Effector CD8-positive, alpha-beta T cell (primary cell): Measurements from ENCODE around the gene MRPS31.
A peak's percentile ranks its signal among the peaks of the same experiment; 100 is the strongest.
"Not testable (repeated sequence)": the region's sequence is repeated elsewhere in the genome, so short reads cannot be mapped to it uniquely, and the experiment has no call there.

Experiments
- DNase-seq: peaks from one replicate; lab custom pipeline; 2025; lab: John Stamatoyannopoulos, UW

The MRPS31 gene

DNA sequence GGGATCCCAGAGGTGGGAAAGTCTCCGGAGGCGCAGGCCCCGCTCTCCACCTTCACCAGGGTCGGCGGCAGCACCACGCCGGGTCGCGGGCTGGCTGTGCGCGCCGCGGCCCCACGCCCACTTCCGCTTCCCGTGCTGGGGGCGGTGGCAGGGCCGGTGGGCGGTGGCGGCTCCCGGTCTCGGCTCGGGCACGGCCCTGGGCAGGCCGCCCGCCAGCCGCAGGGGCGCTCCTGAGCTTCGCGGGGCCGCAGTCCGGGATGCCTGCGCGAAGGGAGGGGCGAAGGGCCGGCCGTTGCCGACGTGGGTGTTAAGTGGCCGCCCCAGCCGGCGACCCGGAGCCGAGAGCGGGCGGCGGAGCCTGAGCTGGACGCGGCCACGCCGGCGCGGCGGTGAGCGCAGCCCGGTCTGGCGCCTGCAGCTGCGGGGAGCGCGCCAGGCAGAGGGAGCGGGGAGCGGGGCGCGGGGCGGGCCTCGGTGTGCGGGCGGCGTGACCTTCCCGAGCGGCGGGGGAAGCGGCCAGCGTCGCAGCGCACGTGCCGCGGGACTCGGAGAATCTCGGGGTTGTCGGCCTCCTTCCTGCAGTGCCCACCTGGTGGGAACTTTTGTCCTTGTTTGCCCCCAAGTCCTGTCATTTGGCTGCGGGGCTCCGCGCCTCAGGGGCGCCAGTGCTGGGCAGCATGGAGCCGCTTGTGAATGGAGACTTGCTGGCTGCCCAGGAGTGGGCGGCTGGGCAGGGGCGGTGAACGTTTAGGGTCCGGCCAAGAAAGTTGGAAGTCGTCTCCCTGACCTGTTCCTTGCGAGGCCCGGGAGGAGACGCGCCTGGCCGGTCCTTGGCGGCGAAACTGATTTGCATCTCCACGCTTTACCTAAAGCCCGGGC, 18.5 kb upstream of the MRPS31 start, which contains the start of gene SLC25A15:
Gene SLC25A15, plus strand, starts transcription at position 337 of the 879 bp plus-strand sequence. CDS start 3,616 bp downstream, outside the sequence.
- DNase-seq, result peak; percentile 56

DNA sequence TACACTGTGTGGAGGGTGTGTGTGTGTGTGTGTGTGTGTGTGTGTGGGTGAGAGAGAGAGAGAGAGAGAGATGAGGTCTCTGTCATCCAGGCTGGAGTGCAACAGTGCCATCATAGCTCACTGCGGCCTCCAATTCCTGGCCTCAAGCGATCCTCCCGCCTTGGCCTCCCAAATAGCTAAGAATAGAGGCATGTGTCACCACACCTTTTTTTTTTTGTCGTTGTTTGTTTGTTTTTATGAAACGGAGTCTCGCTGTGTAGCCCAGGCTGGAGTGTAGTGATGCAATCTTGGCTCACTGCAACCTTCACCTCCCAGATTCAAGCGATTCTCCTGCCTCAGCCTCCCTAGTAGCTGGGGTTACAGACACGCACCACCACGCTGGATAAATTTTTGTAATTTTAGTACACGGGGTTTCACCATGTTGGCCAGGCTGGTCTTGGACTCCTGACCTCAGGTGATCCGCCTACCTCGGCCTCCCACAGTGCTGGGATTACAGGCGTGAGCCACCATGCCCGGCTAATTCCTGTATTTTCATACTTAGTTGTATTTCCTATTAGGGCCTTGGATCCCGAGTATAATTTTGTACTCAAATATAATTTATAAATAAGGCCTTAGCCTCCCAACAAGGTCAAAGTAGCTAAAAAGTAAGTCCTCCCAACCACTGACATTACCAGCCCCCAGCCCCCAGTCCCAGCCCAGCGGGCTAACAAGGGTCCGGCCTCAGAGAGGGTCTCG, 17.7 kb upstream of the MRPS31 start:
- not testable (repeated sequence) for DNase-seq

DNA sequence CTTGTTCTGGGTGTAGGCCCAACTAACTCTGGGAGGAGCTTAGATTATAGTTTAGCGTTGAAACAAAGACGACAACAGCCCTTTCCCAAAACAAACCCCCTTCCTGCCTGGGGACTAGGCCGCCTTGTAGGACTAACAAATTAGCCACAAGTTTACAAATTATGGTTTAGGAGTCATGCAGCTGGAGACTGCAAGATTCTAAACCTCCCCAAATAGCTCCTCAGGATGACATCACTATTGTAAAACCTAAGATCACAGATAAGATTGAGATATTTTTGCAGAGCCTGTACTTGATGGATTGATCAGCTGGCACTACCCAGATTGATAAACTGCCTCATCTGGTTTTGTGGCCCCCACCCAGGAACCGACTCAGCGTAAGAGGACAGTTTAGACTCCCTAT, 16.1 kb upstream of the MRPS31 start:
- no peak for DNase-seq

DNA sequence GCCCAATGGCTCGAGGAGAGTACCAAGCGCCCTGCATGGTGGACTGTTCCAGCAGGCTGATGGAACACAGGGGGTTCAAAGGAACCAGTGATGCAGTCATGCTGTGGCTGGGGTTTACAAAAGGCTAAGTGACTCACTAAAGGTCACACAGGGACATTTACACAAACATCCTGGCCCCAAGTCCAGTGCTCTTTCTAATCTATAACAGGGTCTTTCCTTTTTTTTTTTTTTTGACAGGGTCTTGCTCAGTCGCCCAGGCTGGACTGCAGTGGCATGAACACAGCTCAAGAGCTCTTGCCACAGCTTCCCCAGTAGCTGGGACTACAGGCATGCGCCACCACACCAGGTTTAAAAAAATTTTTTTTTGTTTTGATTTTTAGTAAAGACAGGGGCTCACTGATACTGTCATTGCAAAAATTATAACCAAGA, 15.6 kb upstream of the MRPS31 start:
- DNase-seq, result no peak

DNA sequence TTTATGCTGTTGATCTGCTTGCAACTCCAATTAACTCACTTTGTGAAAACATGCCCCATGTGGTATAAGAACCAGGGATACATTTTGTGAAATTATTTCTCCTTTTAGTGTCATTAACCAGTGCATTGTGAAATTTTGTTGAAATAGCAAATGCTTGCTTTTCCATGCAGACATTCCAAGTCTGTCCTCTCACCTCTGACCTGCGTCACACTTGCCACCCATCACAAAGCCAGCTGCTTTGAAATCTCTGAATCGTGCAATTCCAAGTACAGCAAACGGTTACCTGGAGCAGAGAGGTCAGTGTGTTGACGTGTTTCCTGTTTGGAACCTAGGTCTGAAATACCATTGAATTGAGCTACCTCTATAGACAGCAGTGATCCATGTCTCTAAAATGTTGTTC, 13.6 kb upstream of the MRPS31 start:
- DNase-seq, result no peak

DNA sequence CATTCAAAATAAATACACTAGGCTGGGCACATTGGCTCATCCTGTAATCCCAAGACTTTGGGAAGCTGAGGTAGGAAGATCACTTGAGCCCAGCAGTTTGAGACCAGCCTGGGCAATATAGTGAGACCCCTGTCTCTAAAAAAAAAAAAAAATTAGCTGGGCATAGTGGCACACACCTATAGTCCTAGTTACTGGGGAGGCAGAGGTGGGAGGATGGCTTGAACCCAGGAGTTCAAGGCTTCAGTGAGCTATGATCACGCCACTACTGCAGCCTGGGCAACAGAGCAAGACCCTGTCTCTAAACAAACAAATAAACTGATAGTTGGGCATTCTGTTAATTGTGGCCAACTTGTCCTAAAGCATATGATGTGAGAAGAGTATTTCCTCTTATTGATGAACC, 12.0 kb upstream of the MRPS31 start:
- not testable (repeated sequence) for DNase-seq

DNA sequence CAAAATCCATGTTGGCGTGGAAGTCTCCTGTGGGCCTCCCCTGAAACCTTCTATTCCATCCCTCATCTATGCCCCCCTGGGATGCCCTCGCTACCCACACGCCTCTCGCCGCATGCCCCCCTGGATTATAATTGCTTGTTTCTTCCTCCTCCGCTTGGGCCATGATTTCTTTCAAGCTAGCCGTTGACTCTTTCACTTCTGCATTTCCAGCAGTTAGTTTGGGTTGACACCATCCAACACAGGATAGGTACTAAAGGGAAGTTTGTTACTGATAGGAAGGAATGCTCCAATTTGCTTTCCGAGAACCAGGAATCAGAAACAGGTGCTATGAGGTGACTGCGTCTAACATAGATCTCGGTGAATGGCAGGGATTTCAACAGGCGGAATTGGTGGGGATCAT, 10.7 kb upstream of the MRPS31 start:
- DNase-seq, result no peak

DNA sequence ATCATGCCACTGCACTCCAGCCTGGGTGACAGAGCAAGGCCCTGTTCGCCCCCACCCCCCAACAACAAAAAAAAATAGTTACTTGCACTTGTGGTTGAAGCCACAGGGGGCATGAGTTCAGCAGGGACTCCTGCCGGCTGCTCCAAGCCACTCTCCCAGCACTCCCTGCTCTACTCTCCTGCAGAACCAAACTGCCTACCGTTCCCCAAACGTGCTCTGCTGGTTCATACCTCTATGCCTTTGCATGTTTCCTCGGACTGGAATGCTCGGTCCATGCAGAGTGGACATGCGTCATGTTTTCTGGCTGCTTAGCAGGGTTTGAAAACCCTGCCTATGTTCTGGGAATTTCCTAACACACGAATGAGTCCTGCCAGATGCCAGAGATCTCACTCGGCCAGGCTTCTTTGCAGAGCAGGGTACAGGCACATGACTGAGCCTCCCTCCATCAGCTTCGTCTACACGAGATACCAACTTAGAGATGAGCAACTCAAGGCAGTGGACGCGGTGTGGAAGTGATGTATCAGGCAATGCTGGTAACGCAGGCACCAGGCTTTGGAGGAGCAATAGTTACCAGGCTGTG, 9.9 kb upstream of the MRPS31 start:
- no peak for DNase-seq

DNA sequence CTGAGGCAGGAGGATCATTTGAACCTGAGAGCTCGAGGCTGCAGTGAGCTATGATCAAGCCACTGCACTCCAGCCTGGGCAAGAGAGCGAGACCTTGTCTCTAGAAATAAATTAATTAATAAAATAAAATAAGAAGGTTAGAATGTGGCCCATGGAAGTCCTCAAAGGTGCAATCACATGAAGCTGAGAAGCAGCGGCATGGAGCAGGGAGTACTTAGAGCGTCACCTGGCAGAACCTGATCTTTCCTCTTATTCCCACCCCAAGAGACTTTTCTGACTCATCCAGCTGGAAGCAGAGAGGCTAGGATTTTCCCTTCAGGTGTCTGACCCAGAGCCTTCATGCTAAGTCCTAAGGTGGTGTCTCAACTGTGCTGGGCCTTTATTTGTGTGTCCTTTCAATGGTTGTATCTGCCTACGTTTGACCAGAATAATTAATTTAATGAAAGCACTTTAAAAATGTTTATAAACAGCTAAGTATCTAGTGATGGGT, 8.9 kb upstream of the MRPS31 start:
- DNase-seq, result no peak

DNA sequence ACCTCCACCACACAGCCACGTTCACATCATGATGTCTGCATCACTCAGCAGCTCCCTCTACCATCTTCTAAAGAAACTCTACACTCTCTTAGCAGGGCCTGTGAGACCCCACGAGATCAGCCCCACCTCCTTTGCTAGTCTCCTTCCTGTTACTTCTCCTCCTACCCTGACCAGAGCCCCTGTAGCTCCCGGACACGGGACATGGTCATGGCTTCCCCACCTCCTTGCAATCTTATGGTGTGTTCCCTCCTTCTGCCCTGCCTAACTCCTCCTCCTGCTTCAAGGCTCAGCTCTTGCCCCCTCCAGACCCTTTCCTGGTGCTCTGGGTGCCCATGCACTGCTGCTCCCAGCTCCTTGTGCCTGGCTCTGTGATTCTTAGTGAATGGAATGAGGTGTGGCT, 8.1 kb upstream of the MRPS31 start:
- no peak for DNase-seq

DNA sequence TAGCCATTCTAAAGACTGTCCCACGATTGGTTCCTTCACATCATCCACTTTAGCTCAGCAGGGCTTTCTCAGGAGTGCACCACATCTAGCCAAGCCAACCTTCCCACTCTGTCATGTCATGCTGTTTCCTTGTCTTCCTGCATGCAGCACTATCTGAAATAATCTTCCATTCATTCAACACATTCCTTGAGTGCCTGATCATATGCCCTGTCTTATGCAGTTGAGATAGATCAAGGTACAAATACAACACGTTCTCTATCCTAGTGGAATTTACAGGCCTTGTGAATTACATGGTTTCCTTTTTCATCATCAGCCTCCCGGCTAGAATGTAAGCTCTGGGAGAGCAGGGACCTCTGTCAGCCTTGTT, 6.8 kb upstream of the MRPS31 start:
- DNase-seq, result no peak

DNA sequence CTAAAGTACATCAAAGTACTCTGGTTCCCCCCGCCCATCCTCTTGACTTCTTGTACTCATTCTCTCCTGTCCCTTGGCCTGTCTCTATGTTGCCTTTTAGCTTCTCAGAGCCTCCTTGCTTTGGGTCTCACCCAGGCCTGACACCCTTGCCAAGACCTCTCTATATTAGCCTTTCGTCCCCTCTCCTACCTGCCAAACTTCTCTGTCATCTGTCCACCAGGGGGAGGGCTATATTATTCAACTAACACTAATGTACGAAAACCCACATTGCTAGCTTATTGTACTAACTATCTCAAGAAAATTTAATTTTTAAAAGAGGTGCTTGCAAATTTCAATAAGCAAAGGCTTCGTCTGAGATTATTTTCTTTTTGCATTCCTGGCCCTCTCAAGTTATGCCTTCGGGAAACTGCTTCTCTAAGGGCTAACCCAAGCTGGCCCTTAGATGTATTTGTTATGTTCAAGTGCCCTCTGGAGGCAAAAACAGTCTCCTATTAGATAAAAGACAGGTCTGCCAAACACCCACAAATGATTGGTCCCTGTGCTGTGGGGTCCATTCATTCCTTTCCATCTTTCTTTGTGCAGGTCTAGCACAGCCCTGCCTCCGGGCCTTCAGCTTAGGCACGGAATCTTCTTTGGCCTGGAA, 6.3 kb upstream of the MRPS31 start:
- no peak for DNase-seq

DNA sequence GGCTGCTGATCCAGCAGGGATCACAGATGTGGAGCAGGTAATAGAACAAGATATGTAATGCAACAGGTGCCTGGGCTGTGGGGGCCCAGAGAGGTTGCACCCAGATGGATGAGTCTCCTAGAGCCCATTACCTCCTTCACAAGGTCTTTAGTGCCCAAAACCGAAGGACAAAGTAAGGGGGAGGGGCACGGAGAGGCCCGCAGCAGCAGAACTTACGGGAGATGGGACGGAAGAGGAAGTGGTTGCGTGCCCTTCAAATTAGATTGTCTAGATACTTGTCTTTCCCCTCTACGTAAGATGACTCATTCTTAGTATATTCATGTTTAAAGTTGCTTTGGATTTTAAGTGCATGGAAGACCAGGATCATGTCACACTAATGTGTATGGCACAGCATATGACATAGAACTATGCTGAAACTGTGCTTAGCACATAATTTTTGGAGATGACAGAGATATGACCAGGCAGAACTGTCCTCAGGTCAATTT, 5.7 kb upstream of the MRPS31 start:
- peak; percentile 24 for DNase-seq

DNA sequence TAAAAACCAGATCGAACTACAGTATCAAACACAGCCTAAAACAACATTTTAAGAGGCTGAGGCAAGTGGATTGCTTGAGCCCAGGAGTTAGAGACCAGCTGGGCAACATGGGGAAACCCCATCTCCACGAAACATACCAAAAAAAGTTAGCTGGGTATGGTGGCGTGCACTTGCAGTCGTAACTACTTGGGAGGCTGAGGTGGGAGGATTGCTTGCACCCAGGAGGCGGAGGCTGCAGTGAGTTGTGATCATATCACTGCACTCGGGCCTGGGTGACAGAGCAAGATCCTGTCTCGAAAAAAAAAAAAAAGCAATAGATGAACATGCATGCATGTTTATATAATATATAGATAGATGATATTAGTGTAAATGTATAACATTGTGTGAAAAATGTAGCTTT, 5.2 kb upstream of the MRPS31 start:
- no peak for DNase-seq

DNA sequence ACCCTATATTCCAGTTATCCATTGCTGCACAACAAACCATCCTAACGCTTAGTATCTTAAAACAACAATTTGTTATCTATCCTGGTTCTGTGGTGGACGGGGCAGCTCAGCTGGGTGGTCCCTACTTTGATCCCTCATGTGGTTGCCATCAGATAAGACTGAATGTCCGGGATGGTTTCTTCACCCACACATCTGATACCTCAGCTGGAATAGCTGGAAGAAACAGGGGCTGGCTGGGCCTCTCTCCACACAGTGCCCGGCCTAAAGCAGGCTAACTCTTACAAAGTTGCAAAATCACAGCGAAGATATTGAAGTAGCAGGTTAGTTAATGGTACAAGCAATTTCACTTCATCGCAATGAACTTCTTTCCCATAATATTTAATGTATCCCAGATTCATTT, 3.7 kb upstream of the MRPS31 start:
- no peak for DNase-seq

DNA sequence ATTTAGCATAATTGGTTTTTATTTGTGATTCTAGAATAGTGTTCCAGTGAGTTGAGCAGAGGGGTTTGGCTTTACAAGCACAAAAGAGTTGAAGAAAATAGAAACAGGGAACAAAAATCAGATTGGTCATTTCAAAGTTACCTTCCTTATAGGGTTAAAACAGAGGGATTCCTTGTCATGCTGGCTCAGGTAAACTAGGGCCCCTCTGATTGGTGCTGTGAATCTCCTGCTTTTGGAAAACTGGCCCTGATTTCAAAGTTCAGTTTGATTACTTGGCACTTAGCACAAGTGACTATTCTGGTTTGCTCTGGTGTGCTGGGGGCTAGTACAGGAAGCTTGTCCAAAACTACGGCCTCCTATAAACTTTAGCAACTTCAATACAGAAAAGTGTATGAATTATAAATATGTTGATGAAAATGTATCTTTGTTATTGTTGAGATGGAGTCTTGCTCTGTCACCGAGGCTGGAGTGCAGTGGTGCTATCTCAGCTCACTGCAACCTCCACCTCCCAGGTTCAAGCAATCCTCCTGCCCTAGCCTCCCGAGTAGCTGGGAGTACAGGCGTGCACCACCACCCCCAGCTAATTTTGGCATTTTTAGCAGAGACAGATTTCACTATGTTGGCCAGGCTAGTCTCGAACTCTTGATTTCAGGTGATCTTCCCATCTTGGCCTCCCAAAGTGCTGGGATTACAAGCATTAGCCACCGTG, 1.9 kb upstream of the MRPS31 start:
- DNase-seq, result no peak

DNA sequence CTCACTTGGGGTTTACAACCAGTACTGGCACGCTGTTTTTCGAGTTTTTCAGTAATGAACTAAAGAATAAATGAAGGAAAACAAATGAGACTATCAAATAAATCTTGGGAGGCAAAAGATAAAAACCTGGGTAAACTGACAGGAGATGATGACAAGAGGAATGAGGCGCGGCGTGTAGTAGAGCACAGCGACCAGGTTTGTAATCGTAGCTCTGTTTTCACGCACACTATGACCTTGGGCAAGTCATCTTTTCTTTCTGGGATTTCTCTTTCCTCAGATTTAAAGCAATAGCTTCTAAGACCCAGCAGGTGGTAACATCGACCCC, 419 bp downstream of the MRPS31 start:
- no peak for DNase-seq

DNA sequence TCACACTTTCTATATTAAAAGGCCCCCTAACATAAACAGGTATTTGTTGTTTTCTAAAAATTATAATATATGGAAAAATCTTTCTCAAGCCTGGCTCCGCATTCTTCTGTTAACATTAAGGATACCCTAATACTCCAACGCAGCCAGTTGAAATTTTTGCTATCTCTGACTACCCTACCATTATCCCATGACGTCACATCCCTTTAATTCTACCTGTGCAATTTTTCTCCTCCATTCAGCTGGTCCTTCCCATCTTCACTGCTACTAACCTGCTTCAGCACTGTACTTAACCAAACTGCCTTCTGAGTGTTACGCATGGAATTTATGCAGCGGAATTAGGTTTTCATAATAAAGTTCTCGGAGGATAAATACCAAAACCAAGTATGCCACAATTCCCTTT, 1.0 kb downstream of the MRPS31 start:
- no peak for DNase-seq

DNA sequence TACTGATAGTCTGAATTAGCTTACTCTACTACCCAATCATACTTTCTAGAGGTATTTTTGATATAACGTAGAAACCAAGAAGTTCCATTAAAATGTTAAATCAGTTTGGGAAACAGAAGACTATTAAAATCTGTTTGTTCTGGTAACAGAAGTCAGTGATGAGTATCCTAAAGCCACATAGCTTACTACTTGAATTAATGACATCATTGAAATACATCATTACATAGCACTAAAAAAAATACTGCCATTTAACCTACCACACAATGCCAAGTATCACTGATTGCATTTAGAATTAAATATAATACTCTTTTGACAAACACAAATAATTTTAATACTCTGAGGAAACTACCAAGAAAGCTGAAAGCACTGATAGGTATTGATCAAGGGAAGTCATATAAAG, 5.4 kb downstream of the MRPS31 start:
- no peak for DNase-seq

DNA sequence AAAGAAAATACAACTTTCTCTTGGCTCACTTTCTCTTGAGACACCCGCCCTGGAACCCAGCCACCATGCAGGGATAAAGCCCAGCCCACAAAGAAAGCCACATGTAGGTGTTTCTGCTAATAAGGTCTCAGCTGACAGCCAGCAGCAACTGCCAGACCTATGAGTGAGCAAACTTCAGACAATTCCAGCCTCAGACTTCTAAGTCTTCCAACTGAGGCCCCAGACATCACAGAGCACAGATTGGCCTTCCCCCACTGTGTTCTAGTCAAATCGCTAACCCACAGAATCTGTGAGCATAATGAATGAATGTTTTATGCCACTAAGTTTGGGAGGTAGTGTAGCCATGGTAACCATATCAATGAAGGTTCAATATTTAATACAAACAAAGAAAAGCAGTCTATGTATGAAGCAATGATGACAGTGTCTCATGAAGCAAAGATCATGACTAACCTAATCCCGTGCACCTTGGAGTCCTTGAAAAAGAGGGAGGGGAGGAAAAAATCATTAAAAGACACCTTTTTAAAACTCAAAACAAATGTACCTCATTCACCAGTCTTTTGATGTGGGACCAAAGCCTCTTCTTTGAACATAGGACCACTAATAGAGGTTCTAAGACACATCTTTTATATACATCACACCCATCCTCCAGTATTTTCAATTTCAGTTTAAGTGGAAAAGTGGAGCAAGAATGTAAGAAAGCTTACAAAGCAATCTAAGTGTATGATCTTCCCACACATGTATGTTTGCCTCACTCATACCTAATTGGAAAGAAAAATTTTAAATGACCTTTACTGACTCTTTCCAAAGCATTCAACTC, 6.2 kb downstream of the MRPS31 start:
- DNase-seq, result no peak

DNA sequence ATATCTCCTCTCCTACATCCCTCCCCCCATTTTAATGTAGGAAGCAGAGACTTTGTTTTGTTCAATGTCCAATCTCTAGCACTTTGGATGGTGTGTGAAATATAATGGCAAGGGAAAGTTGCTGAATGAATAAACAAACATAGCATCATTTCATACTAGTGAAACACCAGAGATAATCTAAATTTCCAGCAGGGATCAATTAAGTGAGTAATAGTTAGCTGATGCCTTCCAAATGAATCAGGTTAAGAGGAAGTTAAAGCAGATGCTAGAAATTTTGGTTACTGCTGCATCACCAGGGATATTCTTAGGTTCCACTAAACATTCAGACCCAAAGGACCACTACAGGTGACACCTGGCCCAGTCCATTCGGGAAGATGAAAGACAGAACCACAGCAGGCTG, 8.1 kb downstream of the MRPS31 start:
- no peak for DNase-seq
